Measurements from ENCODE around the gene COL12A1. TPM values are rescaled to one million over a fixed set of nuclear protein-coding genes. Genes with fewer than 3 reads are reported as not detected.

The COL12A1 gene
- total RNA-seq, 1 experiment from 2014 or later: 0.96 TPM

DNA sequence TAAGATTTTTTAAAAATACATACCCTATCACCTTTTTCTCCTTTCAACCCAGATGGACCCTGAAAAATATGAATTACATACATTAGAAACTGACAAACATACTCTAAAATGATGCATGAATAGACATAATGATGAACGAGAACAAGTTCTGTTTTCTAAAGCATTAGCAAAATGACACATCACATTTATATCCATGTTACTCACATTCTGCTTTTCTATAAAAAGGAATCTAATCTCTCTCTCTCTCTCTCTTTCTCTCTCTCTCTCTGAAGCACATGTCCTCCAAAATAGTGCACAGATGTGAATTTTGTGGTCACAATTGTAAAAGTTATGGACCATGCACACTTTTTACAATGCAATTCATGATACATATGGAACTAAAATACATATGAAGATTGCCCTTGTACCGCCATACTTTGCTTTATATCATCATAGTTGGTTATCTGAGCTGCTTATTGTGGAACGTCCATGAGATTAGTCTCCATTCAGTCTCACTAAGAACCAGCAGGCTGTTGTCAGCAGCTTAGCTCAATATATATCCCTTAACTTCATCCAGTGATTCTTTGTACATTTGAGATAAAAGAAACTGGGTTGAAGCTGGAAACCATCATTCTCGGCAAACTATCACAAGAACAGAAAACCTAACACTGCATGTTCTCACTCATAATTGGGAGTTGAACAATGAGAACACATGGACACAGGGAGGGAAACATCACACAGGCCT, 114.2 kb downstream of the COL12A1 start:
- Mint-ChIP-seq H3K4me3 (no peak overlapping the region), H3K4me1 (peaks cover 5% of the 10 kb centered on the region in 2 experiments; a peak in 3 of 4 replicates), H3K27me3 (ENCODE audit: low read depth) (no peaks in the 10 kb centered on the region), H3K27ac (no peak overlapping the region), H3K9me3 (no peaks in the 10 kb centered on the region), H3K36me3 (ENCODE audit: insufficient read depth in 1 of 3, low read depth in 3 of 3) (peaks cover 0 to 1% (median 0%) of the 10 kb centered on the region in 3 experiments; a peak in 1 of 7 replicates)
- no peak overlapping the region for H3K27ac ChIP-seq (ENCODE audit: insufficient read length, low read depth, low read length)
- no peaks in the 10 kb centered on the region for H3K4me1 ChIP-seq (ENCODE audit: insufficient read depth, low read length)
- no peak overlapping the region for H2BK12ac ChIP-seq (ENCODE audit: insufficient read length, low read depth, low read length)
- H3K23ac ChIP-seq (ENCODE audit: insufficient read length, low read depth, low read length): no peak overlapping the region
- H3K27me3 ChIP-seq (ENCODE audit: insufficient read depth, low read length): no peaks in the 10 kb centered on the region
- no peak overlapping the region for H3K18ac ChIP-seq (ENCODE audit: insufficient read length, low read depth, low read length)
- H4K20me1 ChIP-seq (ENCODE audit: control insufficient read depth, insufficient read depth, insufficient read length): no peaks in the 10 kb centered on the region
- H3K56ac ChIP-seq (ENCODE audit: insufficient read length, low read depth, low read length): no peak overlapping the region
- no peaks in the 10 kb centered on the region for H3K23me2 ChIP-seq (ENCODE audit: insufficient read length, low read depth, low read length, poor library complexity, severe bottlenecking)
- H3K9me3 ChIP-seq (ENCODE audit: control insufficient read depth, low read depth, low read length): no peaks in the 10 kb centered on the region
- TF ChIP-seq, protein P1, sequence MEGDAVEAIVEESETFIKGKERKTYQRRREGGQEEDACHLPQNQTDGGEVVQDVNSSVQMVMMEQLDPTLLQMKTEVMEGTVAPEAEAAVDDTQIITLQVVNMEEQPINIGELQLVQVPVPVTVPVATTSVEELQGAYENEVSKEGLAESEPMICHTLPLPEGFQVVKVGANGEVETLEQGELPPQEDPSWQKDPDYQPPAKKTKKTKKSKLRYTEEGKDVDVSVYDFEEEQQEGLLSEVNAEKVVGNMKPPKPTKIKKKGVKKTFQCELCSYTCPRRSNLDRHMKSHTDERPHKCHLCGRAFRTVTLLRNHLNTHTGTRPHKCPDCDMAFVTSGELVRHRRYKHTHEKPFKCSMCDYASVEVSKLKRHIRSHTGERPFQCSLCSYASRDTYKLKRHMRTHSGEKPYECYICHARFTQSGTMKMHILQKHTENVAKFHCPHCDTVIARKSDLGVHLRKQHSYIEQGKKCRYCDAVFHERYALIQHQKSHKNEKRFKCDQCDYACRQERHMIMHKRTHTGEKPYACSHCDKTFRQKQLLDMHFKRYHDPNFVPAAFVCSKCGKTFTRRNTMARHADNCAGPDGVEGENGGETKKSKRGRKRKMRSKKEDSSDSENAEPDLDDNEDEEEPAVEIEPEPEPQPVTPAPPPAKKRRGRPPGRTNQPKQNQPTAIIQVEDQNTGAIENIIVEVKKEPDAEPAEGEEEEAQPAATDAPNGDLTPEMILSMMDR (conservative IDR thresholded peaks at IDR 0.05): no peak
- H3K14ac ChIP-seq (ENCODE audit: insufficient read depth, low read length): no peak overlapping the region
- no peak overlapping the region for H3T11ph ChIP-seq (ENCODE audit: low read length)
- no peak overlapping the region for H4K91ac ChIP-seq (ENCODE audit: insufficient read length, low read depth, low read length)
- H4K8ac ChIP-seq (replicated peaks; ENCODE audit: insufficient read length, low read depth, low read length): no peak overlapping the region
- H2AK5ac ChIP-seq (ENCODE audit: insufficient read length, low read length): no peak overlapping the region
- H3K79me2 ChIP-seq (ENCODE audit: insufficient read depth, low read length): no peaks in the 10 kb centered on the region
- H2BK120ac ChIP-seq (ENCODE audit: low read depth, low read length, poor library complexity, severe bottlenecking): no peak overlapping the region
- no peak overlapping the region for H3K9ac ChIP-seq (ENCODE audit: extremely low read depth, insufficient read length, low read length)
- no peak overlapping the region for H2BK20ac ChIP-seq (ENCODE audit: low read depth, low read length, poor library complexity, severe bottlenecking)
- no CpG with 5 or more reads among the region's 4 CpGs for WGBS (ENCODE audit: extremely low coverage, insufficient read length, low lambda C conversion rate)
- no peak overlapping the region for H2AFZ ChIP-seq (ENCODE audit: low read length)
- H3K4ac ChIP-seq (ENCODE audit: low read depth, low read length): no peak overlapping the region
- H4K5ac ChIP-seq (ENCODE audit: insufficient read length, low read depth, low read length): no peak overlapping the region
- DNase-seq: no peak
- no peak overlapping the region for H2BK15ac ChIP-seq (ENCODE audit: low read depth, low read length)
- H3K79me1 ChIP-seq (ENCODE audit: insufficient read depth, low read depth, low read length, poor library complexity, severe bottlenecking): no peaks in the 10 kb centered on the region
- H2BK5ac ChIP-seq (ENCODE audit: insufficient read length, low read length): no peak overlapping the region
- no peak overlapping the region for H3K4me2 ChIP-seq (ENCODE audit: insufficient read depth, insufficient read length, low read length)

Measured in H9 (cell line).